ENCODE data around the gene TAOK3. TPM values are rescaled to one million over a fixed set of nuclear protein-coding genes. Genes with fewer than 3 reads are reported as not detected.
A peak's percentile ranks its signal among the peaks of the same experiment; 100 is the strongest.
"Not testable (repeated sequence)": the region's sequence is repeated elsewhere in the genome, so short reads cannot be mapped to it uniquely, and the experiment has no call there.

The TAOK3 gene
- polyA plus RNA-seq, 4 donors, result 27.5 to 38.9 (median 32.2) TPM

DNA sequence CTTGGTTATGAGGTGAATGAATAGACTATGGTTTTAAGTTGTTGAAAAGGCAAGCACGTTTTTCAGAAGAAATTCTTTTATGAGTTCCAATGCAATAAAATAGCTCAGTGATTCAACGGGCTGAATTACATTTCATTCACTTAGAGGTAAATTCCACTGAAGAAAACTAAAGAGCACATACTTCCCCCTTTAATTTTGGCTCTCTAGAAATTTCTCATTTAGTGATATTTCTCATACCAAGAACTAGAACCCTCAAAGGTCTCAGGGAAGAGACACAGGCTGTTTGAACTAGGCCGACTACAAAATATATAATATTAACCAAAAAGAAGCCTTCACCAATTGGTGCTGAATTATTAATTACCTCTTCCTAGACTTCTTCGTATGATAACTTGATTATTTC lies 68.6 kb downstream of the TAOK3 start:
- DNase-seq (ENCODE audit: low read depth in 4 of 4, low spot score in 2 of 4), result no peak

DNA sequence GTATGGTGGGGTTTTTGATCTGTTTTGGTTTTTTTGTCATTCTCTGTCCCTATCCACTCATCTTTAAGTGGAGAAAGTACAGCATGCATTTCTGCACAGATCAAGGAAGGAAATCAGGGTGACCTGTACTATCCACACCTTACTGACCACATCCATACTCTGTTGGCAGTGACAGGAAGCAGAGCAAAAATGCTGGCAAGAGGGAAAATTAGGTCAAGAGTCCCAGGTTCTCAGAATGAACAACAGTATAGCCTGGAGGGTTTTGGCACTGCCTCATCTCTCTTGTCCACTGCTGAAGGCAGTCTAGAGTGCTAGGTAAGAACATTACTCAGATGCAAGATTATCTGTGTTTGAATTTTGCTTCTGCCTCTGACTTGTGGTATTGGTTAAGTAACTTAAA lies 70.7 kb downstream of the TAOK3 start:
- DNase-seq (ENCODE audit: low read depth in 4 of 4, low spot score in 2 of 4), result no peak

DNA sequence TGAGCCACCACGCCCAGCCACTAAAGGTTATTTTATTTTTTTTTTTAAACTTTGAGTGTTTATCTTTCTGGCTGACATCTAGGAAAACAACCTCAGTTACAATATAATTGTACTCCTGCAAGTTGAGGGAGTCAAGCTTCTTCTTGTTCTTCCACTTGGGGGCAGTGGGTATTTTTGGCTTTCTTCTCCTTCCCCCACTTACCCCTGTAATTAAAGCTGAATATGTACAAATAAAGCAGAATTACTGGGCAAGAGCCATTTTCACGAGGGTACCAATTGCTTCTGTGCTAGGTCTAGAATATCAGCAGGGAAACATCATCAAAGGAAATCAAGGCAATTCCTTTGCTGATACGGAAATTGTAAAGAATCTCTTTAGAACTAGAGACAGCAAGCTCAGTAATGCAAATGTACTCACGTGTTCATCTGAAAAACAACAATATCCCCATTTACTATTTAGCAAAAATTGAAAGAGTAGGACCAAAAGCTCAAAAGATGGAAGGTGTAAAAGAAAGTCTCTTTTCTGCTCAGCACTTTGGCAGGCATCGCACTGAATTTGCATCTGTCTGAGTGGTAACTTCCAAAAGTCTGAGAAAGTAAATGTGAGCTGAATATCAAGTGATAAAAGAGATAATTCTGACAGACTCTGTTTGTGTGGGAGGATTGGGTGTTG lies 72.8 kb downstream of the TAOK3 start:
- DNase-seq (ENCODE audit: low read depth in 4 of 4, low spot score in 2 of 4), result no peak

DNA sequence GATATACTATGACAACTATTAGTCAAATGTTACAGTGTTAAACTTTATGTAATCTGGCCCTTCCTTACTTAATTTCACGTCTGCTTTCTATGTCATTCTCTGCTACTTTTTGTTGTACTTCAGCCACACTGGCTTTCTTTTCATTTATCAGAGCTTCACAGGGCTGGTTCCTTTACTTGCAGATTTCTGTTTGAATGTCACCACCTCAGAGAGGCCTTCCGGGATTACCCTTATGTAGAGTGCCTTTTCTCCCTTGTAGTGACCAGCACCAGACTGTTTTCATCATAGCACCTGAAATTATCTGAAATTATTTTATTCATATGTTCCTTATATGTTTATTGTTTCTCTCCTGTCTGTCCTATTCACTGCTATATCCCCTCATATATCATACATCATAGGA lies 75.4 kb downstream of the TAOK3 start:
- no peak for DNase-seq (ENCODE audit: low read depth in 4 of 4, low spot score in 2 of 4)

DNA sequence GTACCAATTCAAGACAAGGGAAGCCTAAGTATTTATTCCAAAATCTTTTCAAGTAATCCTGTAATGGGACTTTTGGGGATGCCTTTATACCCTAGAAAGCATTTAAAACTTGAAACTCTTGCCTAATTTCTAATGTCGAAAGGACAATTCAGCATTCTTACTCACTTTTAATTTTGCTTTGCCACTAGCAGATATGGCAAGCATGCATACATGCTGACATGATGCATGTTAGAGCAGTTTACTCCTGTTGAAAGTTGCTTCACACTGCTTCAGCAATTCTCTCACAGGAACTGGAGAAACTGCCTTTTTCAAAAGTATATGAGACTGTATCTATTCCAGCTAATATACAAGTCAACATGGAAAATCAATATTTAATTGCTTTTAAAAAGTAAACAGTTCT lies 79.9 kb downstream of the TAOK3 start:
- no peak for DNase-seq (ENCODE audit: low read depth in 4 of 4, low spot score in 2 of 4)

DNA sequence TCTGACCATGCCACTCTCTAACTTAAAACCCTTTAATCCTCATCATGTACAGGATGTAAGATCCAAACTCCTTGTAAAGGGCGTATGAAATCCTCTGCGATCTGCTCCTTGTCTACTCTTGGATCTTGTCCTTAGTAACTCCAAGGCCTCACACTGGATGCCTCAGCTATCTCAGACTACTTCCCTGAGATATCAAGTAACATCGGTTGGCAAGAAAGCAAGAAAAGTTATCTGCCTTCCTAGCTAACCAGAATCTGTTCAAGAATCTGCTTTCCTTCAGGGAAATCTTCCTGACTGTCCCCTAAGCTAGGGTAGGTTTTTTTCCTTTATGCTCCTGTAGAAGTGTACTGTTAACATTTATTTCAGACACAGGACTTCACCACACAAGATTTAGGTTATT lies 82.6 kb downstream of the TAOK3 start:
- no peak for DNase-seq (ENCODE audit: low read depth in 4 of 4, low spot score in 2 of 4)

DNA sequence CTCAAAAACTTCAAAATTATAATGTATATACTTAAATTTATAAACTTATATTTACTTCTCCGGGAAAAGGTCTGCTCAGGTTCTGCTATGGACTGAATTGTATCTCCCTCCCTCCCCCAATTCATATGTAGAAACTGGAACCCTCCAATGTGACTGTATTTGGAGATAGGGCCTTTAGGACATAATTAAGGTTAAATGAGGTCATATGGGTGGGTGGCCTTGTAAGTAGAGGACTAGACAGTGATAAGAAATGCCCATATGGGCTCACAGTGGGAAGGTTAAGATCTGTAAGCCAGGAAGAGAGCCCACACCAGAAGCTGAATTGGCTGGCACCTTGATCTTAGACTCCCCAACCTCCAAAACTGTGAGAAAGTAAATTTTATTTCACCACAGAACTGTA lies 84.5 kb downstream of the TAOK3 start:
- DNase-seq (ENCODE audit: low read depth in 4 of 4, low spot score in 2 of 4), result no peak

DNA sequence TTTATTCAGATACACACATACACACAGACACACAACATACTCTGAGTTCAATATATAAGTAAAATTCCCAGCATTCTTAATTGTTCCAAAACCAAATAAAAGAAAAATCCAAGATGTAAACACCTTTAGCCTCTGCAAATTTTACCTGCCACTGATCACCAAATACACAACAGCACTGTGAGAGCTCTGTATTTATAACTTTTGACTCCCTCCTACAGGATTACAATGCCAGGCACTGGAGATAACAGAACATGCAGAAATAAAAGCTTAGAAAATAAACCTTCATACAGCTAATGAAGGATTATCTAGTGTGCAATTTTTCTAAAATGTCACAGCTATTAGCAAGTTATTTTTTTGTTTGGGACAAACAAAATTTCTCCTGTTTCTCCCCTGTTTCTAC lies 85.0 kb downstream of the TAOK3 start:
- no peak for DNase-seq (ENCODE audit: low read depth in 4 of 4, low spot score in 2 of 4)

DNA sequence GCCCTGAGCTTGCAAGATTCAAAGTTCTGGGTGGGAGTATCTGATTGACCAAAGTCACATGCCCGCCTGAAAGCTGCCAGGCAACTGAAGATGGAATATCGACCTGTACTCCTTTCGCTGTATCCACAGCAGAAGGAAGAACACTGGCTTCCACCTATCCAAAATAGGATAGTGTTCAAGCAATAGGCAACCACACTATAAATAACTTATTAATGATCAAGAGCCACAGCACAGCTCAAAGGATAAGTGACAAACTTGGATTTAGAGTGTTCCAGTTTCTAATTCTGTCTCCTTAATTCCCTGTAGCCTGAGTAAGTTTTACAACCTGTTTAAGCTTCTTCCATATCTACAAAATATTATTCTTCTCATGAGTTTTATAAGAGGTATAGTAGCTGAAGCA lies 89.9 kb downstream of the TAOK3 start:
- no peak for DNase-seq (ENCODE audit: low read depth in 4 of 4, low spot score in 2 of 4)

DNA sequence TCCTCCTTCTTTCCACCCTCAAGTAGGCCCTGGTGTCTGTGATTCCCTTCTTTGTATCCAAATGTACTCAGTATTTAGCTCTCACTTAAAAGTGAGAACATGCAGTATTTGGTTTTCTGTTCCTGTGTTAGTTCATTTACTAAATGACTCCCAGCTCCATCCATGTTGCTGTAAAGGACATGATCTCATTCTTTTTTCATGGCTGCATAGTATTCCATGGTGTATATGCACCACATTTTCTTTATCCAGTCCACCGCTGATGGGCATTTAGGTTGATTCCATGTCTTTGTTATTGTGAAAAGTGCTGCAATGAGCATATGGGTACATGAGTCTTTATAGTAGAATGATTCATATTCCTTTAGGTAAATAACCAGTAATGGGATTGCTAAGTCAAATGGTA lies 94.4 kb downstream of the TAOK3 start:
- DNase-seq (ENCODE audit: low read depth in 4 of 4, low spot score in 2 of 4), result not testable (repeated sequence)

DNA sequence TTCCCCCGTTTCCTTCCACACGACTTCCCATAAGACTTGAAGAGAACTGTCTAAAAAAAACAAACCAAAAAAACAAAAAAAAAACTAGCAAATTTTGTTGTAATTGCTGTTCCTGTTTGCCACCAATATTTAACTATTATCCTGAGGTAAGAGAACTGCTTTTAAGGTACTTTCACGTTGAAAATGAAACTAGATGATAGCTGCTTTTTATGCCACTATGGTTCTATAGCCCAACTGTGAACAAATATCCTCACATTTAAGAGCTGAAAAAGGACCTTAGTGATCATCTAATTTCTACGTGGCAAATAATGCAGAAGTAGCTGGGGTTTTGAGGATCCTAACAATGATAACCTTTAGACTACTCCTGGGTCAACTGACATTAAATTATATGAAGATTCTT lies 98.6 kb downstream of the TAOK3 start:
- DNase-seq (ENCODE audit: low read depth in 4 of 4, low spot score in 2 of 4), result no peak

DNA sequence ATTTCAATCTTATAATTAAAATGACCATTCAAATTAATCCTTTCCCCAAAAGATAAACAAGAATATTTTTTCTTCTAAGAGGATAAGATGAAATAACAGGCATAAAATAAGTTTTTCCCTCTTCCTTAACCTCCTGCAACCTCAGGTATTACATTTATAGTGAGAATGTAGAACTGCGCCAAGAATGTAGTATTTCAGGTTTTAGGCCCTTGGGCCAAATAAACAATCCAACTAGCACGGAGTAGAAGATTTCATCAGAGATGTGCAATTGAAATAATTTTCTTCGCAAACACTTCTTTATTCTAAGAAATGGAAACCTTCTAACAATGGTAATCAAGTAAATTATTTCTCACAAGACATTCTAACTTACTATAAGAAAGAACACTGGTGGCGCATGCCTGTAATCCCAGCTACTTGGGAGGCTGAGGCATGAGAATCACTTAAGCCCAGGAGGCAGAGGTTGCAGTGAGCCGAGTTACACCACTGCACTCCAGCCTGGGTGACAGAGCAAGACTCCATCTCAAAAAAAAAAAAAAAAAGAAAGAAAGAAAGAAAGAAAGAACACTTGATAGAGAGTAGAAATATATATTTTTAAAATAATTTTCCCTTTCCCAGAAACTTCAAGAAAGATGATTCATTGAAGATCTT lies 100.8 kb downstream of the TAOK3 start:
- DNase-seq (ENCODE audit: low read depth in 4 of 4, low spot score in 2 of 4), result peak in 3 of 4 donors; percentile 3 to 46 (median 10)

DNA sequence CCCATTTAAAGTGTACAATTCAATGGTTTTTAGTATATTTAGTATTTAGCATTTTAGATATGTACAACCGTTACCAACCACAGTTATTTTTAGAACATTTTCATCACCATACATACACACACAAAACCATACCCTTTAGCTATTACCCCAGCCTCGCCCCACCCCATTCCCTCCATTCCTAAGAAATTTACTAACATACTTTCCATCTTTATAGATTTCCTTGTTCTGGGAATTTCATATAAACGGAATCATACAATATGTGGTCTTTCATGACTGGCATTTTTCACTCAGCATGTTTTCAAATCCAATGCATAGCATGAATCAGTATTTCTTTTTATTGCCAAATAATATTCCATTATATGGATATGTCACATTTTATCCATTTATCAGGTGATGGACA lies 101.5 kb downstream of the TAOK3 start:
- DNase-seq (ENCODE audit: low read depth in 4 of 4, low spot score in 2 of 4), result no peak

DNA sequence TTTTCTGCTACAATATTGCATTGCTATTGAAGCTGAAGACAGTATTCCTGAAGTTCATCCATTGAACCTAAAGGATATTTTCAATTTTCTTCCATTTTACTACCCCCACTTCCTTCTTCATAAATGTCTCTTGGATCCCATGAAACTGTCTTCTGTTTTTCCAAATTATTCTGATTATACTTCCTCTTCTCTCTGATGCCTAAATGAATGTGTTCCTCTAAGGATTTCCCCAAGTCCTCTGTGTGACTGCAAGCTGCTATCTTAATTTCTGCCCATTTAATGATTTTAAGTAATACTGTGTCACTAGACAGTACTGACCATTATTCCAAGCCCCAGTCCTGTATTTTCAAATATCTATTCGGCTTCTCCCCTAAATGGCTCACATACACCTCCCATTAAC lies 102.9 kb downstream of the TAOK3 start:
- DNase-seq (ENCODE audit: low read depth in 4 of 4, low spot score in 2 of 4), result no peak

DNA sequence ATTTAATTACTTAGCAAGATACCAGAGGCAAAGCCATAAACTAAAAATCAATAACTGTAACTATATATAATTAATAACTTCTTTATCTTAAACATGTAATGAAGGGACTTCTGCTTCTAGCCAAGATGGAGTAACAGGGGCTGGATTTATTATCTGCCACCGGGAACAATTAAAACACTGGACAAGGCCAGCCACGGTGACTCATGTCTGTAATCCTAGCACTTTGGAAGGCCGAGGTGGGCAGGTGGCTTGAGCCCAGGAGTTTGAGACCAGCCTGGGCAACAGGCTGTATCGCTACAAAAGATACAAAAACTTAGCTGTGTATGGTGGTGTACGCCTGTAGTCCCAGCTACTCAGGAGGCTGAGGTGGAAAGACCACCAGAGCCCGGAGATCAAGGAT lies 113.6 kb downstream of the TAOK3 start:
- no peak for DNase-seq (ENCODE audit: low read depth in 4 of 4, low spot score in 2 of 4)

DNA sequence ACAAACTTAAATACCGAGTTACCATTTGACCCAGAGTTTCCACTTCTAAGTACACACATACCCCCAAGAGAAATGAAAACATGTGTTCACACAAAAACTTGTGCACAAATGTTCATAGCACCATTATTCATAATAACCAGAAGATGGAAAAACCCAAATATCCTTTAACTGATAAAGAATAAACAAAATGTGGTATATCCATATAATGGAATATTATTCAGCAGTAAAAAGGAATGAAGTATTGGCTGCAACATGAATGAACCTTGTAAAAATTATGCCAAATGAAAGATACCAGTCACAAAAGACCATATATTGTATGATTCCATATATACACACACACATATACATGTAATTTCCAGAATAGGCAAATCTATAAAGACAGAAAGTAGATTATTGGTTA lies 116.4 kb downstream of the TAOK3 start:
- no peak for DNase-seq (ENCODE audit: low read depth in 4 of 4, low spot score in 2 of 4)

DNA sequence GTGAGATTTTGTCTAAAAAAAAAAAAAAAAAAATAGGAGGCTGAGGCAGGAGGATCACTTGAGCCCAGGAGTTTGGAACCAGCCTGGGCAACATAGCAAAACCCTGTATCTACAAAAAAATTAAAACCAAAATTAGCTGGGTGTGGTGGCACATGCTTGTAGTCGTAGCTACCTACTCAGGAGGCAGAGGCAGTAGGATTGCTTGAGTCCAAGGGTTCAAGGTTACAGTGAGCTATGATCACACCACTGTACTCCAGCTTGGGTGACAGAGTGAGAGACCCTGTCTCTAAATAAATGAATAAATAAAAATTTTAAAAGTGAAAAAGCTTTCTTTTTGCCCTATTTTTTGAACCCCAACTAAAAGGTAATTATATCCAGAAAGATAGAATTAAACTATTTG lies 123.2 kb downstream of the TAOK3 start:
- no peak for DNase-seq (ENCODE audit: low read depth in 4 of 4, low spot score in 2 of 4)

DNA sequence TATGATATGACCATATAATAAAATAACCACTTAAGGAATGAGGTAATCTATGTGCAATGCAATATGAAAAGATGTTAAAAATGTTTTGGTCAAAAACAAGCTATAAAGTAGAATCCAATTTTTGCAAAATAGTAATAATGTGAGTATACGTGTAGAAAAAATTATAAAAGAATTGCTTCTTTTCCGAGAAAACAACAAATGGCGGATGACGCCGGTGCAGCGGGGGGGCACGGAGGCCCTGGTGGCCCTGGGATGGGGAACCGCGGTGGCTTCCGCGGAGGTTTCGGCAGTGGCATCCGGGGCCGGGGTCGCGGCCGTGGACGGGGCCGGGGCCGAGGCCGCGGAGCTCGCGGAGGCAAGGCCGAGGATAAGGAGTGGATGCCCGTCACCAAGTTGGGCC lies 126.8 kb downstream of the TAOK3 start:
- not testable (repeated sequence) for DNase-seq (ENCODE audit: low read depth in 4 of 4, low spot score in 2 of 4)

DNA sequence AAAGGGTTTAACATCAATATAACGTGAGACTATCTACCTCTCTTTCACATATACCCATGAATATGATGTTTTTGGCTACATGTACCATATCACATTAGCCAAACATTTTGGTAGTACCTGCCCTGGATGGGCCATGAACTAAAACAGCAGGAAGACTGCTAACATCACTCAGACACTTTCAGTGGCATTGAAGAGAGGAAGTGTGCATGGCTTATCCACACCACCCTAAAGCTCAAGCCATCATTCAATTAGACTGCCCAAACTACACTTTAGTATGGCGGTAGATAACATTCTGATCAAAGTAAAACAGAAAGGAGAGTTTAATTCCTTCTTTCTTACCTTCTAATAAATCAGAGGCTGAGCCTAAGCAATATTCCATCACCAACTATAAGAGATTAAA lies 133.8 kb downstream of the TAOK3 start:
- DNase-seq (ENCODE audit: low read depth in 4 of 4, low spot score in 2 of 4), result no peak

DNA sequence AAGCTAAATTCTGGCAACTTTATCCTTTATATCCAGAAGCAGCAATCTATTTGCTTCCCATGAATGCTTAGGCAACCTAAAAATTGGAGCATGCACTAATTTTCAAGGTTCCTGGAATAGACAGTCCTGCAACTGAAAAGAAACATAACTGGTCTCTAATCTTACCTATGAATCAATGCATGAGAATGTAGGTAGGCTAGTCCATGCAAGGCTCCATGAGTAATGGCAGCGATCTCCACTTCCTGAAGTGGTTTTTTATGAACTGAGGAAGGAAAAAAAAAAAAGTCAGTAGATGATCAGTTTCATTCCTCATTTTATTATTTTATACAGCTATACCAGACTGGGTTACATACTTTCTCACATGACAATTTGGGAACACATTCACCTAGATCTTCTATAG lies 134.8 kb downstream of the TAOK3 start:
- no peak for DNase-seq (ENCODE audit: low read depth in 4 of 4, low spot score in 2 of 4)

DNA sequence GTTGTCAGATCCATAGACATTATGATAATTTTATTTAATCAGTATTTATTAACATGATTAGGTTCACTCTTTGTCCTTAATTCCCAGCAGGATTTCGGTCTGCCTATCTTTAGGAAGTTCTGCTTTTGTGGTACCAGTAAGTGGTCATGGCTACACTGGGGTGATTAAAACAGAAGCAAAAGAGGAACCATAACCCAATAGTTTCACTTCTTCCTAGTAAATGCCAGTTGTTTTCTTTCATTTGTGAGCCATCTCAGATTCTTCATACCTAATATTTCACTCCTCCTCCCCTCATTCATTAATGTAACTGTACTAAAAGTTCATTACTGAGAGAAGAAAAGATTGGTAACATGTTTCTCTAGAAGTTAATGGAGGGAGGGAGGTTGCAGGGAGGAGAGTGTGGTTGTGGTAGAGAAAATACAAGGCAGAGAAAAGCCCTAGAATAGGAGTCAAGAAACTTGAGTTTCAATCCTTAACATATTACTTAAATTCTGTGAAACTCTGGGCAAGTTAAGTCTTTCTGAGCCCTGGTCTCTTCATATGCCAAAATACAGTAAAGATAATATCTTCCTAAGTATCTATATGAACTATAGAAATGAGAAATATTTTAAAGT lies 135.5 kb downstream of the TAOK3 start:
- no peak for DNase-seq (ENCODE audit: low read depth in 4 of 4, low spot score in 2 of 4)

DNA sequence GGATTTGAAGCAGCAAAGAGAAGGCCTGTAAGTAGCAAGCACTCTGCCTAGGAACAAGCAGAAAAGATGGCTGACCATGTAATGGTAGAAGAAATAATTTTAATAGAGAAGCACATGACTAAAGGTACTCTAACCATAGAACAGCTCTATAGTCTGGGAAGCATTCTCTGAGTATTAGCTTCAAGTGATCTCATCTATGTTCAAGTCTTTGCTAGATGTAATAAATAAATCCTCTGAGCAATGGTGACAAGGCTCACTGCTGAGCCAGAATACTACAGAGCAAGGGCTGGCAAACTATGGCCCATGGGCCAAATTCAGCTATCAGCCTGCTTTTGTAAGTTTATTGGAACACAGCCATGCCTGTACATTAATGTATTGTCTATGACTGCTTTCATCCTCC lies 152.0 kb downstream of the TAOK3 start:
- no peak for DNase-seq (ENCODE audit: low read depth in 4 of 4, low spot score in 2 of 4)

Data from left renal cortex interstitium (tissue), 4 donors.